Cerebellar cortex (tissue), 1 donor: ENCODE measurements around the gene MREG.
"Not testable (repeated sequence)": the region's sequence is repeated elsewhere in the genome, so short reads cannot be mapped to it uniquely, and the experiment has no call there.

Experiments used
- DNase-seq: peaks from one replicate; pipeline ENCODE4 v3.0.0-alpha.2; 2015; ENCODE audit warnings: low spot score

MREG gene

GRCh38 chr2:215958257-215958656, 55.1 kb downstream of the MREG start:
- DNase-seq, result no peak

GRCh38 chr2:215957354-215958122, 55.8 kb downstream of the MREG start:
- DNase-seq, result not testable (repeated sequence)

GRCh38 chr2:215952860-215953637, 60.3 kb downstream of the MREG start:
- DNase-seq, result no peak

GRCh38 chr2:215951558-215951957, 61.8 kb downstream of the MREG start:
- no peak for DNase-seq

- peak; percentile 49 for DNase-seq
Observed at GRCh38 chr2:215949991-215950404, 63.4 kb downstream of the MREG start.

GRCh38 chr2:215948051-215948450, 65.3 kb downstream of the MREG start:
- no peak for DNase-seq

- DNase-seq, result peak; percentile 92
Observed at GRCh38 chr2:215946586-215946985, 66.8 kb downstream of the MREG start.

- no peak for DNase-seq
Observed at GRCh38 chr2:215942194-215942593, 71.2 kb downstream of the MREG start.

GRCh38 chr2:215941726-215942125, 71.6 kb downstream of the MREG start:
- no peak for DNase-seq

GRCh38 chr2:215940645-215941184, 72.6 kb downstream of the MREG start:
- no peak for DNase-seq

GRCh38 chr2:215937190-215937589, 76.2 kb downstream of the MREG start:
- no peak for DNase-seq

GRCh38 chr2:215933151-215933550, 80.2 kb downstream of the MREG start:
- no peak for DNase-seq

- peak; percentile 82 for DNase-seq
Observed at GRCh38 chr2:215931256-215931903, 82.0 kb downstream of the MREG start.

GRCh38 chr2:215930505-215931253, 82.7 kb downstream of the MREG start:
- DNase-seq, result no peak

GRCh38 chr2:215929602-215930335, 83.6 kb downstream of the MREG start:
- DNase-seq, result no peak

GRCh38 chr2:215928086-215928485, 85.3 kb downstream of the MREG start:
- no peak for DNase-seq

- DNase-seq, result not testable (repeated sequence)
Observed at GRCh38 chr2:215926992-215927391, 86.4 kb downstream of the MREG start.

GRCh38 chr2:215921895-215922294, 91.5 kb downstream of the MREG start:
- no peak for DNase-seq

GRCh38 chr2:215920244-215921100, 92.9 kb downstream of the MREG start:
- DNase-seq, result peak; percentile 62

- no peak for DNase-seq
Observed at GRCh38 chr2:215919624-215920243, 93.6 kb downstream of the MREG start.
